Thoracic aorta (tissue), 2 donors: Measurements from ENCODE around the gene CHRM2. TPM values are rescaled to one million over a fixed set of nuclear protein-coding genes. Genes with fewer than 3 reads are reported as not detected.

ENCODE experiments used
- ATAC-seq: fragments of 150-250 bp; one replicate; pipeline ENCODE4 v1.8.0; 2017; ENCODE audit warnings: low read depth; ENCODE audit not compliant: insufficient number of reproducible peaks, low FRiP score
- DNase-seq: peaks from one replicate; pipeline ENCODE4 v3.0.0-alpha.2; 2020; ENCODE audit warnings: low spot score
- H3K27ac ChIP-seq, 2 donors: fragments of 200-600 bp; sonication (generic); 1 replicate in 1 of 2; 2 replicates in 1 of 2; pipeline ENCODE4 v1.5.1; 2016; ENCODE audit warnings: mild to moderate bottlenecking in 2 of 2, moderate library complexity in 2 of 2
- H3K27me3 ChIP-seq: fragments of 200-600 bp; sonication (generic); replicated peaks from 2 replicates; pipeline ENCODE4 v1.6.0; 2016; ENCODE audit warnings: mild to moderate bottlenecking; ENCODE audit not compliant: insufficient read depth
- H3K36me3 ChIP-seq: fragments of 200-600 bp; sonication (generic); one replicate; pipeline ENCODE4 v1.5.1; 2016
- H3K4me1 ChIP-seq, 2 donors: fragments of 200-600 bp; sonication (generic); 1 replicate in 1 of 2; 2 replicates in 1 of 2; pipeline versions ENCODE4 v1.5.1 to v1.6.0; 2016; ENCODE audit warnings: low read depth in 2 of 2, mild to moderate bottlenecking in 1 of 2; ENCODE audit not compliant: control insufficient read depth in 1 of 2
- H3K4me3 ChIP-seq: fragments of 200-600 bp; sonication (generic); 2 replicates; pipeline ENCODE4 v1.5.1; 2016; ENCODE audit warnings: mild to moderate bottlenecking
- H3K9me3 ChIP-seq: fragments of 200-600 bp; sonication (generic); 2 replicates; pipeline ENCODE4 v1.5.1; 2016
- CTCF ChIP-seq: fragments of 200-600 bp; sonication (generic); IDR thresholded peaks from one replicate; pipeline ENCODE4 v1.5.1; 2019; ENCODE audit warnings: antibody characterized with exemption
- total RNA-seq, 2 donors: library from RNA; depleted of rRNA; stranded (reverse); fragments of >200 nt; gene quantifications; one replicate each; pipeline versions ENCODE4 v1.1.0 to v1.2.3, GENCODE V29; 2016

The CHRM2 gene
- total RNA-seq, 2 donors from 2014 or later, result not detected

- H3K36me3 ChIP-seq, result no peaks in the 10 kb centered on the region
- ATAC-seq, result no peak
- H3K27ac ChIP-seq, result no peak overlapping the region
- H3K9me3 ChIP-seq, result no peaks in the 10 kb centered on the region
- H3K27me3 ChIP-seq, result no peaks in the 10 kb centered on the region
- no peak overlapping the region for H3K4me3 ChIP-seq
- H3K4me1 ChIP-seq, result no peaks in the 10 kb centered on the region
- no peak for DNase-seq
- TF ChIP-seq CTCF, result no peak
Observed at GRCh38 chr7:136958016-136958415, 89.6 kb downstream of the CHRM2 start.

GRCh38 chr7:136964347-136964746 lies 95.9 kb downstream of the CHRM2 start:
- no peak overlapping the region for H3K4me3 ChIP-seq
- no peaks in the 10 kb centered on the region for H3K27me3 ChIP-seq
- TF ChIP-seq CTCF, result no peak
- H3K36me3 ChIP-seq, result no peaks in the 10 kb centered on the region
- H3K27ac ChIP-seq, result no peak overlapping the region
- DNase-seq (no peak), ATAC-seq (no peak)
- no peaks in the 10 kb centered on the region for H3K4me1 ChIP-seq
- H3K9me3 ChIP-seq, result no peaks in the 10 kb centered on the region

GRCh38 chr7:136966825-136967224 lies 98.4 kb downstream of the CHRM2 start:
- Histone ChIP-seq H3K27ac (no peak overlapping the region), H3K27me3 (no peaks in the 10 kb centered on the region), H3K36me3 (no peaks in the 10 kb centered on the region), H3K9me3 (no peaks in the 10 kb centered on the region), H3K4me3 (no peak overlapping the region), H3K4me1 (no peaks in the 10 kb centered on the region)
- no peak for DNase-seq
- TF ChIP-seq CTCF, result no peak
- ATAC-seq, result no peak

GRCh38 chr7:136969761-136970160 lies 101.3 kb downstream of the CHRM2 start:
- ATAC-seq (no peak), DNase-seq (no peak)
- Histone ChIP-seq H3K27me3 (no peaks in the 10 kb centered on the region), H3K27ac (no peak overlapping the region), H3K4me1 (no peaks in the 10 kb centered on the region), H3K4me3 (no peak overlapping the region), H3K36me3 (no peaks in the 10 kb centered on the region), H3K9me3 (no peaks in the 10 kb centered on the region)
- TF ChIP-seq CTCF, result no peak

GRCh38 chr7:136971776-136972175 lies 103.3 kb downstream of the CHRM2 start:
- H3K9me3 ChIP-seq, result no peaks in the 10 kb centered on the region
- no peak overlapping the region for H3K4me3 ChIP-seq
- ATAC-seq, result no peak
- H3K36me3 ChIP-seq, result no peaks in the 10 kb centered on the region
- no peak overlapping the region for H3K27ac ChIP-seq
- no peak for TF ChIP-seq CTCF
- H3K27me3 ChIP-seq, result no peaks in the 10 kb centered on the region
- DNase-seq, result no peak
- no peaks in the 10 kb centered on the region for H3K4me1 ChIP-seq
